ENCODE results near the gene LPCAT3. TPM values are rescaled to one million over a fixed set of nuclear protein-coding genes. Genes with fewer than 3 reads are reported as not detected.

Gene LPCAT3
- polyA plus RNA-seq, 2 of the 4 experiments (the other 2 are of a cell fraction) = 42.8 to 53.4 TPM

DNA sequence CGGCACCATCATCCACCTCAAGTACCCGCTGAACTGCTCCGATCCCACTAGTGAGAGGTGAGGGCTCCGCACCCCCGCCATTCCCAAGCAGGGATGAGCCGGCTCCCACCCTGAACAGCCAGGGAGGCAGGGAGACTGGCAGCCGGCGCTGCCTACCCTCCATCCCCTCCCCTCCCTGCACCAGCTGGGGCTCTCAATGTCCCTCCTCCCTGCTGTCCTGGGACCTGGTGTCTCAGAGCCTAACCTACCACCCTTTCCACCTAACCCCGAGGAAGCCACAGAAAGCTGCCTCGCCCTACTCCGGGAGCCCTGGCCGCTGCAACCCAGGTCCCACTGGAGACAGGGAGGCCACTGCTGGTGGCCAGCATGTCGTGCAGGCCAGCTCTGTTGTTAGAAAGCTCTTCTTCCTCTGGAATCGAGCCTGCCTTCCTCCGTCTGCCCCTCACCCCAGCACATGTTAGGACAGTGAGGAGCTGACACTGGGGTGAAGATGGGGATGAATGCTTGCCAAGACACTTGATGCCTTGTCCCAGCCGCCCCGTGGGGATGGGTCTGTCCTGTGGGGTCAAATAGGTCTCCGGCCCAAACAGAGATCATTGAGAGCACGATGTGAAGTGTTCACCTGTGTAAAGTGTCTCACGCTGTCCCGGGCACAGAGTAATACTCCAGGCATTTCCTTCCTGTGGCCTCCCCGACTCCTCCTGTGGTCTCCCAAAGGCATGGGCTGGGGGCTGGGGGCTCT is 66.0 kb downstream of the LPCAT3 start:
- ATAC-seq (no peak), DNase-seq (ENCODE audit: low read depth in 1 of 2, low spot score in 1 of 2) (no peak), FAIRE-seq (no peak)
- H3K27ac ChIP-seq = no peak overlapping the region
- CTCF ChIA-PET = interaction anchor here (1.0 to 22.6 kb wide), 6 partner anchors 9 to 109 kb away, joined by 3 to 370 read pairs (median 10); partner anchors contain the start of gene ATN1
- 86% methylated on average over 19 of the region's 22 CpGs for WGBS (ENCODE audit: missing lambda C conversion rate)
- H3K4me1 ChIP-seq = peaks cover 4% of the 10 kb centered on the region; the same call in 2 of the 3 replicates
- no peak overlapping the region for H3K4me2 ChIP-seq
- POLR2A ChIA-PET = interaction anchor here (0.6 kb wide), 1 partner anchor 9 kb away, joined by 3 read pairs; no protein-coding TSS in a partner anchor
- no peaks in the 10 kb centered on the region for H3K9me3 ChIP-seq
- no peak overlapping the region for H3K4me3 ChIP-seq
- TF ChIP-seq CBX8 (IDR thresholded peaks at IDR 0.05) (no peak), RFX5 (IDR thresholded peaks at IDR 0.05) (no peak), RARB (CRISPR knock-in tag; IDR thresholded peaks at IDR 0.05) (no peak), JUNB (IDR thresholded peaks at IDR 0.05) (no peak), SREBF2 (IDR thresholded peaks at IDR 0.05) (no peak)

DNA sequence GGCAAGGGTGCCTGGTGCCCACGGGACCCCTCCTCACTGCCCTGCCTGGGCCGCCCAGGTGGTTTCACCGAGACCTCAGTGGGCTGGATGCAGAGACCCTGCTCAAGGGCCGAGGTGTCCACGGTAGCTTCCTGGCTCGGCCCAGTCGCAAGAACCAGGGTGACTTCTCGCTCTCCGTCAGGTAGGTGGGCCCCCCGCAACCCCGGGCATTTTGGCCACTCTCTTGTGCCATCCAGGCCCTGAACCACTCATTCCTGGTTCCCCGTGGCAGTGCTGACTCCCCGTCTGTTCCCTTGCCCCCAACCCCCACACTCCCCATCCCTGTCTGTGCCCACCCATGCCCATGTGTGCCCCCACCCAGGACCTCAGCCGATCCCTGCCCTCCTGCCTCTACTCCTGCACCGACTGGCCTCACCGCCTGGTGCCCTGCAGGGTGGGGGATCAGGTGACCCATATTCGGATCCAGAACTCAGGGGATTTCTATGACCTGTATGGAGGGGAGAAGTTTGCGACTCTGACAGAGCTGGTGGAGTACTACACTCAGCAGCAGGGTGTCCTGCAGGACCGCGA is 66.6 kb downstream of the LPCAT3 start:
- H3K9me3 ChIP-seq = no peaks in the 10 kb centered on the region
- H3K4me3 ChIP-seq = no peak overlapping the region
- no peak overlapping the region for H3K4me2 ChIP-seq
- TF ChIP-seq, protein P1, sequence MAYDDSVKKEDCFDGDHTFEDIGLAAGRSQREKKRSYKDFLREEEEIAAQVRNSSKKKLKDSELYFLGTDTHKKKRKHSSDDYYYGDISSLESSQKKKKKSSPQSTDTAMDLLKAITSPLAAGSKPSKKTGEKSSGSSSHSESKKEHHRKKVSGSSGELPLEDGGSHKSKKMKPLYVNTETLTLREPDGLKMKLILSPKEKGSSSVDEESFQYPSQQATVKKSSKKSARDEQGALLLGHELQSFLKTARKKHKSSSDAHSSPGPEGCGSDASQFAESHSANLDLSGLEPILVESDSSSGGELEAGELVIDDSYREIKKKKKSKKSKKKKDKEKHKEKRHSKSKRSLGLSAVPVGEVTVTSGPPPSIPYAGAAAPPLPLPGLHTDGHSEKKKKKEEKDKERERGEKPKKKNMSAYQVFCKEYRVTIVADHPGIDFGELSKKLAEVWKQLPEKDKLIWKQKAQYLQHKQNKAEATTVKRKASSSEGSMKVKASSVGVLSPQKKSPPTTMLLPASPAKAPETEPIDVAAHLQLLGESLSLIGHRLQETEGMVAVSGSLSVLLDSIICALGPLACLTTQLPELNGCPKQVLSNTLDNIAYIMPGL (CRISPR knock-in tag; IDR thresholded peaks at IDR 0.05; ENCODE audit: borderline replicate concordance) = no peak
- TF ChIP-seq NR3C1 (IDR thresholded peaks at IDR 0.05) (no peak), JUNB (IDR thresholded peaks at IDR 0.05) (no peak), BHLHE40 (IDR thresholded peaks at IDR 0.05; ENCODE audit: low read depth, low read length) (no peak), KDM5A (IDR thresholded peaks at IDR 0.05) (no peak), FOSL2 (IDR thresholded peaks at IDR 0.05) (no peak), FOSL2 (CRISPR knock-in tag; IDR thresholded peaks at IDR 0.05) (no peak), RFX5 (IDR thresholded peaks at IDR 0.05) (no peak), RARB (CRISPR knock-in tag; IDR thresholded peaks at IDR 0.05) (no peak)
- TF ChIP-seq, protein P2, sequence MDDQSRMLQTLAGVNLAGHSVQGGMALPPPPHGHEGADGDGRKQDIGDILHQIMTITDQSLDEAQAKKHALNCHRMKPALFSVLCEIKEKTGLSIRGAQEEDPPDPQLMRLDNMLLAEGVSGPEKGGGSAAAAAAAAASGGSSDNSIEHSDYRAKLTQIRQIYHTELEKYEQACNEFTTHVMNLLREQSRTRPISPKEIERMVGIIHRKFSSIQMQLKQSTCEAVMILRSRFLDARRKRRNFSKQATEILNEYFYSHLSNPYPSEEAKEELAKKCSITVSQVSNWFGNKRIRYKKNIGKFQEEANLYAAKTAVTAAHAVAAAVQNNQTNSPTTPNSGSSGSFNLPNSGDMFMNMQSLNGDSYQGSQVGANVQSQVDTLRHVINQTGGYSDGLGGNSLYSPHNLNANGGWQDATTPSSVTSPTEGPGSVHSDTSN (IDR thresholded peaks at IDR 0.05) = no peak
- TF ChIP-seq, protein P3, sequence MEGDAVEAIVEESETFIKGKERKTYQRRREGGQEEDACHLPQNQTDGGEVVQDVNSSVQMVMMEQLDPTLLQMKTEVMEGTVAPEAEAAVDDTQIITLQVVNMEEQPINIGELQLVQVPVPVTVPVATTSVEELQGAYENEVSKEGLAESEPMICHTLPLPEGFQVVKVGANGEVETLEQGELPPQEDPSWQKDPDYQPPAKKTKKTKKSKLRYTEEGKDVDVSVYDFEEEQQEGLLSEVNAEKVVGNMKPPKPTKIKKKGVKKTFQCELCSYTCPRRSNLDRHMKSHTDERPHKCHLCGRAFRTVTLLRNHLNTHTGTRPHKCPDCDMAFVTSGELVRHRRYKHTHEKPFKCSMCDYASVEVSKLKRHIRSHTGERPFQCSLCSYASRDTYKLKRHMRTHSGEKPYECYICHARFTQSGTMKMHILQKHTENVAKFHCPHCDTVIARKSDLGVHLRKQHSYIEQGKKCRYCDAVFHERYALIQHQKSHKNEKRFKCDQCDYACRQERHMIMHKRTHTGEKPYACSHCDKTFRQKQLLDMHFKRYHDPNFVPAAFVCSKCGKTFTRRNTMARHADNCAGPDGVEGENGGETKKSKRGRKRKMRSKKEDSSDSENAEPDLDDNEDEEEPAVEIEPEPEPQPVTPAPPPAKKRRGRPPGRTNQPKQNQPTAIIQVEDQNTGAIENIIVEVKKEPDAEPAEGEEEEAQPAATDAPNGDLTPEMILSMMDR (IDR thresholded peaks at IDR 0.05) = no peak
- TF ChIP-seq, protein P4, sequence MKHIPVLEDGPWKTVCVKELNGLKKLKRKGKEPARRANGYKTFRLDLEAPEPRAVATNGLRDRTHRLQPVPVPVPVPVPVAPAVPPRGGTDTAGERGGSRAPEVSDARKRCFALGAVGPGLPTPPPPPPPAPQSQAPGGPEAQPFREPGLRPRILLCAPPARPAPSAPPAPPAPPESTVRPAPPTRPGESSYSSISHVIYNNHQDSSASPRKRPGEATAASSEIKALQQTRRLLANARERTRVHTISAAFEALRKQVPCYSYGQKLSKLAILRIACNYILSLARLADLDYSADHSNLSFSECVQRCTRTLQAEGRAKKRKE (CRISPR knock-in tag; IDR thresholded peaks at IDR 0.05; ENCODE audit: low read depth) = no peak
- ChIA-PET POLR2A (no interaction called here), CTCF (interaction anchor here (1.0 to 22.6 kb wide), 7 partner anchors 10 to 109 kb away, joined by 3 to 370 read pairs (median 5); partner anchors contain the start of genes ATN1 and SPSB2)
- no peak for DNase-seq (ENCODE audit: low read depth in 1 of 2, low spot score in 1 of 2)
- H3K27ac ChIP-seq = no peak overlapping the region
- no peak for FAIRE-seq
- ATAC-seq = no peak
- 84% methylated on average over 16 of the region's 20 CpGs for WGBS (ENCODE audit: missing lambda C conversion rate)
- peaks cover 10% of the 10 kb centered on the region; the same call in 2 of the 3 replicates for H3K4me1 ChIP-seq
